ENCODE measurements around the gene SAFB. TPM values are rescaled to one million over a fixed set of nuclear protein-coding genes. Genes with fewer than 3 reads are reported as not detected.

The SAFB gene
- polyA plus RNA-seq, 1 of the 3 experiments (the other 2 are of a cell fraction) = 90.0 TPM

DNA sequence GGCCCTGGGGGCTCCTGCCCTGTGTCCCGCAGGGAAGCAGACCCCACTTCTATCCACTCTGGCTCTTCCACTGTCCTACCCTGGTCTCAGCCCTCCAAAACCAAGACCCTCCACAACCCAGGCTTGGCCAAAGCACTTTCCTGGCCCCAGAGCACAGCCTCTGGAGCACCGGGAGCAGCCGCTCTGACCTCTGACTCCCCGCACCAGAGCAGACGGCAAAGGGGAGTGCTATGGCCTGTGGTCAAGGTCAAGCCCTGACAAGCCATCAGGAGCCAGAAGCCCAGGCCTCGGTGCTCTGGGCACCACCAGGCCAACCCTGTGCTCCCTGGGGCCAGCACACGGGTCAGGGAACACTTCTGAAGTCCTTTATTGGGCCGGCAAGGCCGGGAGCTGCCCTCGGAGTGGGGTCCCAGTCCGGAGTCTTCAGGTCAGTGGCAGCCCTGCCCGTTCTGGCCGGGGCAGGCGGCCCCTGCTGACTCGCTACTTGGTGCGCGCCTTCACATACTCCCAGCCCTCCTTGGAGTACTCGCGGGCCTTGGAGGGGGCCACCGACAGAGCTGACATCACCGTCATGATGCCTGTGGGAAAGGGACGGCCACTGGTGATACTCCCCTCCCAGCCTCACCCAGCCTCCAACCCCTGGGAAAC lies 55.3 kb downstream of the SAFB start:
- Histone ChIP-seq H3K36me3 (replicated peaks in 1 of 2; ENCODE audit: control insufficient read depth in 1 of 2, insufficient read depth in 2 of 2, low read length in 1 of 2) (no peaks in the 10 kb centered on the region), H3K4me2 (no peak overlapping the region), H4K20me1 (ENCODE audit: insufficient read depth) (no peaks in the 10 kb centered on the region), H3K9ac (no peak overlapping the region), H3K27me3 (ENCODE audit: insufficient read depth) (no peaks in the 10 kb centered on the region), H3K9me3 (no peaks in the 10 kb centered on the region), H2AFZ (ENCODE audit: low read depth) (no peak overlapping the region), H3K4me3 (ENCODE audit: low read depth in 2 of 2, low read length in 1 of 2) (no peak overlapping the region), H3K27ac (ENCODE audit: low read depth in 2 of 2, low read length in 1 of 2) (no peak overlapping the region), H3K79me2 (ENCODE audit: insufficient read depth) (peaks cover 17% of the 10 kb centered on the region), H3F3A (replicated peaks; ENCODE audit: insufficient read depth) (no peaks in the 10 kb centered on the region), H3K9me2 (no peaks in the 10 kb centered on the region), H3K4me1 (ENCODE audit: control insufficient read depth in 1 of 2, insufficient read depth in 2 of 2, low read depth in 1 of 2, low read length in 1 of 2) (peaks cover 4 to 21% of the 10 kb centered on the region in 2 experiments; a peak in 1 of 4 replicates)
- POLR2A ChIA-PET = no interaction called here
- no peak for DNase-seq
- CTCF ChIA-PET = interaction anchor here (2.4 kb wide), 1 partner anchor 11 kb away, joined by 6 read pairs; the partner anchor contains the start of gene RPL36
- WGBS (ENCODE audit: low lambda C conversion rate) = 96% methylated on average over 5 of the region's 22 CpGs
- TF ChIP-seq, protein P1, sequence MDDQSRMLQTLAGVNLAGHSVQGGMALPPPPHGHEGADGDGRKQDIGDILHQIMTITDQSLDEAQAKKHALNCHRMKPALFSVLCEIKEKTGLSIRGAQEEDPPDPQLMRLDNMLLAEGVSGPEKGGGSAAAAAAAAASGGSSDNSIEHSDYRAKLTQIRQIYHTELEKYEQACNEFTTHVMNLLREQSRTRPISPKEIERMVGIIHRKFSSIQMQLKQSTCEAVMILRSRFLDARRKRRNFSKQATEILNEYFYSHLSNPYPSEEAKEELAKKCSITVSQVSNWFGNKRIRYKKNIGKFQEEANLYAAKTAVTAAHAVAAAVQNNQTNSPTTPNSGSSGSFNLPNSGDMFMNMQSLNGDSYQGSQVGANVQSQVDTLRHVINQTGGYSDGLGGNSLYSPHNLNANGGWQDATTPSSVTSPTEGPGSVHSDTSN (IDR thresholded peaks at IDR 0.05) = no peak
- TF ChIP-seq EP300 (IDR thresholded peaks at IDR 0.05; ENCODE audit: borderline replicate concordance in 1 of 2, low read depth in 1 of 2, low read length in 1 of 2) = no peak
- TF ChIP-seq POLR2AphosphoS5 (IDR thresholded peaks at IDR 0.05; ENCODE audit: low read depth, low read length) = no peak
- TF ChIP-seq GABPA (IDR thresholded peaks at IDR 0.05; ENCODE audit: low read depth) = no peak
- no peak for TF ChIP-seq YY1 (IDR thresholded peaks at IDR 0.05; ENCODE audit: low read depth)
- TF ChIP-seq, protein P2, sequence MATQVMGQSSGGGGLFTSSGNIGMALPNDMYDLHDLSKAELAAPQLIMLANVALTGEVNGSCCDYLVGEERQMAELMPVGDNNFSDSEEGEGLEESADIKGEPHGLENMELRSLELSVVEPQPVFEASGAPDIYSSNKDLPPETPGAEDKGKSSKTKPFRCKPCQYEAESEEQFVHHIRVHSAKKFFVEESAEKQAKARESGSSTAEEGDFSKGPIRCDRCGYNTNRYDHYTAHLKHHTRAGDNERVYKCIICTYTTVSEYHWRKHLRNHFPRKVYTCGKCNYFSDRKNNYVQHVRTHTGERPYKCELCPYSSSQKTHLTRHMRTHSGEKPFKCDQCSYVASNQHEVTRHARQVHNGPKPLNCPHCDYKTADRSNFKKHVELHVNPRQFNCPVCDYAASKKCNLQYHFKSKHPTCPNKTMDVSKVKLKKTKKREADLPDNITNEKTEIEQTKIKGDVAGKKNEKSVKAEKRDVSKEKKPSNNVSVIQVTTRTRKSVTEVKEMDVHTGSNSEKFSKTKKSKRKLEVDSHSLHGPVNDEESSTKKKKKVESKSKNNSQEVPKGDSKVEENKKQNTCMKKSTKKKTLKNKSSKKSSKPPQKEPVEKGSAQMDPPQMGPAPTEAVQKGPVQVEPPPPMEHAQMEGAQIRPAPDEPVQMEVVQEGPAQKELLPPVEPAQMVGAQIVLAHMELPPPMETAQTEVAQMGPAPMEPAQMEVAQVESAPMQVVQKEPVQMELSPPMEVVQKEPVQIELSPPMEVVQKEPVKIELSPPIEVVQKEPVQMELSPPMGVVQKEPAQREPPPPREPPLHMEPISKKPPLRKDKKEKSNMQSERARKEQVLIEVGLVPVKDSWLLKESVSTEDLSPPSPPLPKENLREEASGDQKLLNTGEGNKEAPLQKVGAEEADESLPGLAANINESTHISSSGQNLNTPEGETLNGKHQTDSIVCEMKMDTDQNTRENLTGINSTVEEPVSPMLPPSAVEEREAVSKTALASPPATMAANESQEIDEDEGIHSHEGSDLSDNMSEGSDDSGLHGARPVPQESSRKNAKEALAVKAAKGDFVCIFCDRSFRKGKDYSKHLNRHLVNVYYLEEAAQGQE (IDR thresholded peaks at IDR 0.05; ENCODE audit: low read depth, low read length) = no peak
- TF ChIP-seq NFIC (IDR thresholded peaks at IDR 0.05; ENCODE audit: borderline replicate concordance) = no peak
- no peak for TF ChIP-seq FOSL2 (IDR thresholded peaks at IDR 0.05; ENCODE audit: borderline replicate concordance, low read depth)
- no peak for TF ChIP-seq MEF2A (IDR thresholded peaks at IDR 0.05; ENCODE audit: borderline replicate concordance, low read depth)
- TF ChIP-seq MXI1 (IDR thresholded peaks at IDR 0.05; ENCODE audit: low read depth, low read length) = no peak
- TF ChIP-seq GATA2 (CRISPR knock-in tag; IDR thresholded peaks at IDR 0.05) = no peak
- no peak for TF ChIP-seq RAD21 (IDR thresholded peaks at IDR 0.05; ENCODE audit: low read length)
- TF ChIP-seq ZBTB33 (IDR thresholded peaks at IDR 0.05; ENCODE audit: borderline replicate concordance, low read depth) = no peak
- TF ChIP-seq USF1 (IDR thresholded peaks at IDR 0.05; ENCODE audit: borderline replicate concordance, low read depth) = no peak
